Heart left ventricle (tissue), 16 donors: ENCODE data around the gene CHERP. TPM values are rescaled to one million over a fixed set of nuclear protein-coding genes. Genes with fewer than 3 reads are reported as not detected.
"Not testable (repeated sequence)": the region's sequence is repeated elsewhere in the genome, so short reads cannot be mapped to it uniquely, and the experiment has no call there.

Source experiments
- ATAC-seq, 4 donors: fragments of 200-7000 bp; cut with Tn5 transposase; one replicate each; pipeline ENCODE4 v1.9.1; 2020 to 2022; ENCODE audit warnings: moderate library complexity in 4 of 4, mild to moderate bottlenecking in 3 of 4, moderate number of reproducible peaks in 1 of 4
- DNase-seq, 5 donors: peaks; one replicate each; pipeline ENCODE4 v3.0.0-alpha.2; 2020
- H3K27ac ChIP-seq, 12 donors: fragments of 200-600 bp; sonication (generic) in 4 of 12; one replicate each; pipeline versions ENCODE4 v1.5.0 to v1.8.0; 2016 to 2022; ENCODE audit warnings: mild to moderate bottlenecking in 2 of 12
- H3K27me3 ChIP-seq, 9 donors: fragments of 200-600 bp; sonication (generic) in 2 of 9; one replicate each; pipeline versions ENCODE4 v1.5.1 to v1.8.0; 2016 to 2022; ENCODE audit warnings: mild to moderate bottlenecking in 3 of 9
- H3K36me3 ChIP-seq, 9 donors: fragments of 200-600 bp; sonication (generic) in 2 of 9; one replicate each; pipeline versions ENCODE4 v1.5.0 to v1.8.0; 2018 to 2022; ENCODE audit warnings: mild to moderate bottlenecking in 2 of 9
- H3K4me1 ChIP-seq, 12 donors: fragments of 200-600 bp; sonication (generic) in 4 of 12; one replicate each; pipeline versions ENCODE4 v1.5.0 to v1.8.0; 2016 to 2022; ENCODE audit warnings: mild to moderate bottlenecking in 3 of 12
- H3K4me3 ChIP-seq, 12 donors: fragments of 200-600 bp; sonication (generic) in 4 of 12; one replicate each; pipeline versions ENCODE4 v1.5.0 to v1.8.0; 2017 to 2022; ENCODE audit warnings: mild to moderate bottlenecking in 9 of 12, moderate library complexity in 4 of 12
- H3K9me3 ChIP-seq, 12 donors: fragments of 200-600 bp; sonication (generic) in 4 of 12; one replicate each; pipeline versions ENCODE4 v1.5.0 to v1.8.0; 2016 to 2022; ENCODE audit warnings: mild to moderate bottlenecking in 1 of 12
- POLR2A ChIP-seq, 2 donors: fragments of 450-650 bp; IDR thresholded peaks; one replicate each; pipeline ENCODE4 v1.6.1; 2017; ENCODE audit warnings: antibody characterized with exemption in 2 of 2, mild to moderate bottlenecking in 2 of 2, moderate library complexity in 2 of 2
- WGBS, 4 donors: extraction: QIAGEN DNeasy Blood & Tissue Kit in 2 of 4; methylation state at CpG; one replicate each; pipeline versions ENCODE4 v1.1.5 to v1.1.7; 2013 to 2018; 5-methylcytosine and 5-hydroxymethylcytosine counted together
- intact Hi-C, 10 donors: fragments of 100-400 bp; cut with DNase I; formaldehyde crosslinking; loops; one replicate each; pipeline versions ENCODE4 v1.11.1 to v1.14.2; 2022
- polyA plus RNA-seq, 2 donors: library from polyadenylated mRNA; stranded (reverse); fragments of 200-250 nt; gene quantifications; one replicate each; pipeline ENCODE4 v1.2.3, GENCODE V29; 2013
- total RNA-seq, 9 donors: library from RNA; depleted of rRNA in 2 of 9; stranded (reverse); fragments of >200 nt in 2 of 9; fragmentation: NEBNext Ultra II Directional in 3 of 9; extraction: Animal tissue kit (Norgen Biotek cat#: 25700) in 3 of 9; gene quantifications; one replicate each; pipeline versions ENCODE4 v1.1.0 to v1.2.4, GENCODE V29; 2016 to 2023
- TF ChIP-seq, protein P1 (sequence below), 12 donors: fragments of 200-600 bp; sonication (generic) in 4 of 12; IDR thresholded peaks; one replicate each; pipeline versions ENCODE4 v1.5.0 to v1.8.0; 2018 to 2022; ENCODE audit warnings: antibody characterized with exemption in 12 of 12, mild to moderate bottlenecking in 5 of 12
- donor health status: ischemic (EF 13 %, LVEDD 7.1; RV severe dilation, severe dysfunction).
- donor health status: healthy with polysubstance abuse.
- donor health status: DM: no; HTN: yes; CAD: no.
- donor health status: DM: no; HTN: no; CAD: no.
- donor health status: ischemic (EF 25% LVEDD 6.9; RV normal size, moderate dysfunction).
- donor health status: ischemic (EF 25% LVEDD 5.7; RV mildly dilated, moderate dysfunction).
- donor health status: healthy.
- donor health status: DM: yes; HTN: yes; CAD: no.
- donor health status: ischemic (EF 35%, LVEDD 5.7; RV mildly dilated, moderate dysfunction).
- donor health status: nonischemic (EF 11% LVEDD 7.7; RV severe dilation, severe dysfunction).
- donor health status: DM: yes; HTN: yes; CAD: no.
- donor health status: PGD.
- donor health status: ischemic (EF 29% LVEDD 5.4; RV normal size, mild dysfunction).
- donor health status: nonischemic (EF 23%, LVEDD 6.1; RV moderate dilation, normal function).

Gene CHERP
- total and polyA plus RNA-seq, 11 donors, result 5.7 to 24.6 (median 16.1) TPM

DNA sequence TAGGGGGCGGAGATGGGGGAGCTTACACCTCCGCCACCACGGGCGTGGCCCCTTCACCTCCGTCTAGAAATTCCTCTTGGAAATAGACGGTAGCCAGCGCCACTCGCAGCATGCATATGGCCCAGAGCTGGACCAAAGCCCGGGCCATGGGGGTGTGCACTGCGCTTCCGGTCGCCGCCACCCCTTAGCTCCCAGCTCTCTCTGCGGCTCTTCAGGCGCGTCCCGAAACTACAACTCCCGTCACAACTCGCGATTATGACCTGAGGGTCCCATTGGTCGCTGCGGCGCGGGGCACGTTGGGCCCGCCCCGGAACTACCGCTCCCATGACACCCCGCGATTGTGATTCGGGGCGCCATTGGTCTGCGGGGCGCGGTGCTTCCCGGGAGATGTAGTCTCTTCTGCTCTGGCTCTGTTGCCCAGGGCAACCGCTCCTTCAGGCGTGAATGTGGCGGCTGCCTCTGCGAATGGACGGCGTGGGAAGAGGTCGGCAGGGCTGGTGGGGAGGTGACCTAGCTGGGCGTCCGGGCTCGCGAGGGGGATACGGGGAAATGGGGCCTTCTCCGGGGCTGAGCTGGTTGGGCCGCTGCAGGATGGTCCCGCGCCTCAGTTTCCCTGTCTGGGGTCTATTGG, 46.1 kb downstream of the CHERP start, which contains the start of the genes C19orf44 and CALR3:
Gene C19orf44, plus strand, starts transcription at position 413 of the 631 bp plus-strand sequence. CDS start 4,399 bp downstream, outside the sequence.
Gene CALR3, minus strand, starts transcription at position 186 of the 631 bp plus-strand sequence. Its CDS starts 38 bp downstream, at position 148.
- peak within 1 kb of the TSS in 11 of 12 donors; percentile 54 to 83 (median 81) for H3K27ac ChIP-seq
- ATAC-seq (peak; percentile 98 to 99 (median 99)), DNase-seq (peak; percentile 99 to 100 (median 99))
- peak within 1 kb of the TSS; percentile 53 to 85 (median 72) for H3K4me3 ChIP-seq
- intact Hi-C loops, result loop anchor here in 3 of 10 donors (2.0 to 10.0 kb wide), 3 partner anchors 46 to 51 kb away; partner anchors contain the start of gene CHERP (in 2 of the 3)
- TF ChIP-seq, protein P1, sequence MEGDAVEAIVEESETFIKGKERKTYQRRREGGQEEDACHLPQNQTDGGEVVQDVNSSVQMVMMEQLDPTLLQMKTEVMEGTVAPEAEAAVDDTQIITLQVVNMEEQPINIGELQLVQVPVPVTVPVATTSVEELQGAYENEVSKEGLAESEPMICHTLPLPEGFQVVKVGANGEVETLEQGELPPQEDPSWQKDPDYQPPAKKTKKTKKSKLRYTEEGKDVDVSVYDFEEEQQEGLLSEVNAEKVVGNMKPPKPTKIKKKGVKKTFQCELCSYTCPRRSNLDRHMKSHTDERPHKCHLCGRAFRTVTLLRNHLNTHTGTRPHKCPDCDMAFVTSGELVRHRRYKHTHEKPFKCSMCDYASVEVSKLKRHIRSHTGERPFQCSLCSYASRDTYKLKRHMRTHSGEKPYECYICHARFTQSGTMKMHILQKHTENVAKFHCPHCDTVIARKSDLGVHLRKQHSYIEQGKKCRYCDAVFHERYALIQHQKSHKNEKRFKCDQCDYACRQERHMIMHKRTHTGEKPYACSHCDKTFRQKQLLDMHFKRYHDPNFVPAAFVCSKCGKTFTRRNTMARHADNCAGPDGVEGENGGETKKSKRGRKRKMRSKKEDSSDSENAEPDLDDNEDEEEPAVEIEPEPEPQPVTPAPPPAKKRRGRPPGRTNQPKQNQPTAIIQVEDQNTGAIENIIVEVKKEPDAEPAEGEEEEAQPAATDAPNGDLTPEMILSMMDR (IDR thresholded peaks at IDR 0.05), result peak in 6 of 12 donors; percentile 14 to 52 (median 40)
- peak in 1 of 2 donors; percentile 59 for TF ChIP-seq POLR2A (IDR thresholded peaks at IDR 0.05)
- peaks cover 0 to 7% (median 2%) of the 10 kb centered on the region in 9 donors for H3K36me3 ChIP-seq
- no peaks in the 10 kb centered on the region for H3K9me3 ChIP-seq
- 0 to 1% (median 1%) methylated on average over 27 to 52 of the region's 52 CpGs for WGBS, 4 donors
- peaks cover 0 to 18% (median 5%) of the 10 kb centered on the region in 12 donors for H3K4me1 ChIP-seq
- no peaks in the 10 kb centered on the region for H3K27me3 ChIP-seq

DNA sequence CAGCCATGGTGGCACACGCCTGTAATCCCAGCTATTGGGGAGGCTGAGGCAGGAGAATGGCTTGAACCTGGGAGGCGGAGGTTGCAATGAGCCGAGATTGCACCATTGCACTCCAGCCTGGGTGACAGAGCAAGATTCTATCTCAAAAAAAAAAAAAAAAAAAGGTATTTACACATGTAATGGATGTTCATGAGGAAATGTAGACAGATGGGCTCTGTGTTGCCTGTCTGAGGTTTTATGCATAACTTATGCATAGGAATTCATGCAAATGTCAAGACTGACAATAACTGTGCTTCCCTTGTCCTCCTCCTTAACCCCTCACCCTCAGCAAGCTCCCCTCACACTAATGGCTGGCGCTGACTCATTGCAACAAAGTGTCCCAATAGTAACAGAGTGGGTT, 55.8 kb downstream of the CHERP start:
- H3K4me3 ChIP-seq, result not testable (repeated sequence)

DNA sequence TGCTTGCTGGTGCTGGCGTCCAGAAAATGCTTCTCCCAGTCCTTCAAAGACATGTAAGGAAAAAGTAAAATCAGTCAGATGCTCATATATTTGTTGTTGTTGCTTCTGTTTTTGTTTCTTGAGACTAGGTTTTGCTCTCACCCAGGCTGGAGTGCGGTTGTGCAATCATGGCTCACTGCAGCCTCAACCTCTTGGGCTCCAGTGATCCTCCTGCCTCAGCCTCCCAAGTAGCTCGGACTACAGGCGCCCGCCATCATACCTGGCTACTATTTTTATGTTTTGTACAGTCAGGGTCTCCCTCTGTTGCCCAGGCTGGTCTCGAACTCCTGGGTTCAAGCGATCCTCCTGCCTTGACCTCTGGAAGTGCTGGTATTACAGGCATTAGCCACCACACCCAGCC, 59.5 kb downstream of the CHERP start:
- 80 to 94% (median 86%) methylated on average over 7 of the region's 7 CpGs for WGBS, 4 donors
- Histone ChIP-seq H3K27me3 (no peaks in the 10 kb centered on the region), H3K4me1 (no peaks in the 10 kb centered on the region), H3K27ac (no peak overlapping the region), H3K9me3 (no peaks in the 10 kb centered on the region), H3K4me3 (no peak overlapping the region), H3K36me3 (no peaks in the 10 kb centered on the region)
- ATAC-seq (no peak), DNase-seq (no peak)
- intact Hi-C loops, result no loop called here
- TF ChIP-seq, protein P1 (IDR thresholded peaks at IDR 0.05), result no peak
- TF ChIP-seq POLR2A (IDR thresholded peaks at IDR 0.05), result no peak

More for the DNA sequence above, 55.8 kb downstream of the CHERP start:
- ATAC-seq, intact Hi-C loops, DNase-seq, H3K36me3 ChIP-seq, H3K27me3 ChIP-seq, H3K9me3 ChIP-seq, H3K27ac ChIP-seq: not testable (repeated sequence)
- 85 to 97% (median 92%) methylated on average over 4 of the region's 4 CpGs for WGBS, 4 donors
- peaks cover 0 to 10% (median 4%) of the 10 kb centered on the region in 12 donors for H3K4me1 ChIP-seq

DNA sequence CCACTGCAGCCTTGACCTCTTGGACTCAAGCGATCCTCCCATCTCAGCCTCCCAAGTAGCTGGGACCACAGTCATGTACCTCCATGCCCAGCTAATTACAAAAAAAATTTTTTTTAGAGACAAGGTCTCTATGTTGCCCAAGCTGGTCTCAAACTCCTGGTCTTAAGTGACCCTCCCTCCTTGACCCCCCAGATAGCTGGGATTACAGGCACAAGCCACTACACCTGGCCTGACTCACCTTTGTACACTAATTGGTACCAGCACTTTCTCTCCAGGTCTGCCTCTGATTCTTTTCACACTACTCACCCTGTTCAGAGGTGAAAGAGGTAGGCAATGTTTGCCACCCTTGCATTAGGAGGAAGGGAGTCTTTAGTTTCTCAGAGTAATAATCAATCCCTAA, 64.9 kb downstream of the CHERP start:
- TF ChIP-seq, protein P1 (IDR thresholded peaks at IDR 0.05), result no peak
- no peak for TF ChIP-seq POLR2A (IDR thresholded peaks at IDR 0.05)
- no peak overlapping the region for H3K4me3 ChIP-seq
- no peaks in the 10 kb centered on the region for H3K27me3 ChIP-seq
- WGBS, 4 donors, result 93 to 100% (median 97%) methylated on average over 1 of the region's 1 CpG
- no peak for ATAC-seq
- H3K4me1 ChIP-seq, result peaks cover 0 to 6% (median 0%) of the 10 kb centered on the region in 12 donors
- no peak overlapping the region for H3K27ac ChIP-seq
- peaks cover 0 to 7% (median 0%) of the 10 kb centered on the region in 12 donors for H3K9me3 ChIP-seq
- DNase-seq, result no peak
- no peaks in the 10 kb centered on the region for H3K36me3 ChIP-seq
- intact Hi-C loops, result no loop called here
